Erythroblast (primary cell): ENCODE measurements around the gene LTBP1.

Source experiments
- GATA1 ChIP-seq: IDR thresholded peaks from 2 replicates; pipeline ENCODE4 v1.6.1; 2011; ENCODE audit warnings: low read depth, mild to moderate bottlenecking, control low read depth, low read length, moderate library complexity
- POLR2A ChIP-seq: IDR thresholded peaks from 2 replicates; pipeline ENCODE4 v1.6.1; 2011; ENCODE audit warnings: mild to moderate bottlenecking, low read length

- TF ChIP-seq POLR2A (no peak), GATA1 (no peak)
Observed at GRCh38 chr2:33323957-33324356, 377.2 kb downstream of the LTBP1 start.
